ENCODE results near the gene EEF1E1.

Gene EEF1E1

DNA sequence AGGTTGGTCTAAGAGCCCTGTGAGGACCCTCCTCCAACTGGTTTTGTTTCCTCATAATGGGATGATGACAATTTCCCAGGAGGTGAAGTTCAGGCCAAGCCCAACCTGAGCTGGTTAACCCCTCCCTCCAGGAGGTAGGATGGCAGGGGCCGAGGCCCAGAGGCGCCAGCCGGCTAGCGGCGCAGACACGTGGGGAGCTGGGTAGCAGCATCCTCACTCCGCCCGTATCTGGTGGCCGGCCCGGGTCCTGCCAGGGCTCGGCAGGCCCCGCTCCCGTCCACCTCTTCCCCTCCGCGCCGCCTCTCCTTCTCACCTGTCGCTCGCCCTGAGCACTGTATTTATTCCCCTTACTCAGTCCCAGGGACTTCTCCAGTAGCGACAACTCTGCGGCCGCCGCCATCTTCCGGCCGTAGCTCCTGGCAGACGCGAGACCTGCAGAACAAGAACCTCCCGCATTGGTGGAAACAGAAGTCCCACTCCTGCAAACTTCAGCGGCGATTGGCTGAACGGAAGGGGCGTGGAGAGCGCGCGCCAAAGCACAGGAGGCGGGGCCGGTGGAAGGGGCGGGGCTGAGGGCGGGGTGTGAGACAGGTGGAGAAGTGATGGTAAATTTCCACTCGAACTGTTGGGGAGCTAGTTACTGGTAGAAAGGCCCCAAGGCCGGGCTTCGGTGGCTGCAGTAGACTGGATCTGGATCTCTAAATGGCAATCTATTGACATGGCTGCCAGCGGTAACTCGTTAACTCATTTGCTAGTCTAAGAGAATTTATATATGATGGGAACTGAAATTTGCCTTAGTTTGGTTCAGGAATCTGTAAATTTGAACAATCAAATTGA lies at the start of gene EEF1E1:
Gene EEF1E1 (minus strand): TSS at position 427 of the 837 bp plus-strand sequence. CDS start 27 bp downstream, at position 400.
- DNase-seq, result peak; percentile 76

DNA sequence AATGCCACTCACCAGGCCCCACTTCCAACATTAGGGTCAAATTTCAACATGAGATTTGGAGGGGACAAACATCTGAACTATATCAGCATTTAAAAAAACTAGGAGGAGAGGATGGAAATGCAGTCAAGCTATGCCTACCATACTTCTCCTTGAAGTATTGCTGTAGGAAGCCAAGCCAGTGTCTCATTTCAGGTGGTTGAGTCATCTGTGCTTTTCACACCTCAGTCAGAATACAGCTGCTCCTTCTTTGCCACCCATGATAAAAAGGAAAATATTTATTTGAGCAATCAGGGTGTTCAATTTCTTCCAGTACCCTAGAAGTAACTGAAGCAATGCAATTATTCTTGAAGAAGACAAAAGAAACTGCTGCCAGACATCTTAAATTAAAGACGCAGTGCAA lies 47.0 kb upstream of the EEF1E1 start:
- no peak for DNase-seq

DNA sequence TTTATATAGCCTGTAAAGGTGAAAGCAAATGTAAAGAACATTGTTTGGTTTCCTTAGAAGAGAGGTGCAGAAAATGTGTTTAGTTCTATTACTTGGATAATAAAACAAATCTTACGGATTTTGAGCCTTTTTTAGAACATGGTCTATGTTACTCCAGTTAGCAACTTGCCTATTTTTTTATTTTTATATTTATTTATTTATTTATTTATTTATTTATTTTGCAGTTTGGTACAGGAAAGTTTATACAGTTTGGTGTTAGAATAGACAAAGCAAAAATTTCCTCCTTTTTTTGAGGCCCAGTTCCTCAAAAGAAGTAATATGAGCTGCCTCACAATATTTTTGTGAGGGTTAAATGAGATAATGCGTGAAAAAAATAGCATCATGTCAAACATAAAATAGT lies 41.6 kb upstream of the EEF1E1 start:
- no peak for DNase-seq

DNA sequence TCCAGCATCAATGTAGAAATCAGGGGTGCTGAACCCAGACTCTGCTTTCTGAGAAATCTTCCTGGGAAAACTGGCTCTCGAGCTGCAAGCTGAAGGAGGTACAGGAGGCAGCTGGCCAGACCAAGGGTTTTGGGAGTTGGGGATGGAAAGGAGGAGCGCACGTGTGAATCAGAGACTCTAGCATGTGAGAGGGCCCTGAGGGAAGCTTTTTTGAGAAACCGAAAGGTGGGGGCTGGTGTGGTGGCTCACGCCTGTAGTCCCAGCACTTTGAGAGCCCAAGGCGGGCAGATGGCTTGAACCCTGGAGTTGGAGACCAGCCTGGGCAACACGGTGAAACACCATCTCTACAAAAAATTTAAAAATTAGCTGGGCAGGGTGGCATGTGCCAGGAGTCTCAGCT lies 37.1 kb upstream of the EEF1E1 start:
- no peak for DNase-seq

DNA sequence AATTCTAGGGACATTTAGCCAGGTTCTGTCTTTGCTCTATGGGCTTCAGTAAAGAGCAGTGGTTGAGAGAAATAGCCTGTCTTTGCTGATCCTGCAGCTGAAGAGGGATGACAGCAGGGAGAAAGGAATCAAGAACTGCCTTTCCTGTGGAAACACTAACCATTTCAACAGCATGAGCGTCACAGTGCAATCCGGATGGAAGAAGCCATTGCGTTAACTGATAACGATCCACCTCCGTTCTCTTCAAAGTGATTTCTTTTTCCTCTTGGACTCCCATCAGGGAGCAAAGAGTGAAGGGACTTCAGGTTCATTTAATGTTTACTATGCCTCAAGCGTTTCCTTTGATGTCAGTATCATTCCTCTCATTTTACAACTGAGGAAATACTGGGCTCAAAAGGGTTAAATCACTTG lies 35.2 kb upstream of the EEF1E1 start:
- no peak for DNase-seq

DNA sequence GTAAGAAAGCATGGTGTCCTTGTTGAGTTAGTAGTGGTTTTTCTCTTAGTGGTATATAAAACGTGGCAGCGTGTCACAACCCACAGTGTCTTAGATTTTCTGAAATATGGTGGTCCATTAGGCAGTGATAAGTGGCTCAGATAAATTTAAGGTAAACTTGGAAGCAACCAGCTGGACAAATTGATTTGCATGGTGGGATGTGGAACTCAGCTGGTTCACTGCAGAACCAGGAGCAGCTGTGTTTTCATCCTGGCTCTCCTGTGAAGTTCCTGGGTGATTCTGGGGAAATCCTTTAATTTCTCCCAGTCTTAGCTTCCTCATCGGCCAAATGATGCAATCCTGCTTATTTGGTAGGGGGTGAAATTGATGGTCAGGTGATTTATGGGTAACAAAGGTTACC lies 32.9 kb upstream of the EEF1E1 start:
- no peak for DNase-seq

DNA sequence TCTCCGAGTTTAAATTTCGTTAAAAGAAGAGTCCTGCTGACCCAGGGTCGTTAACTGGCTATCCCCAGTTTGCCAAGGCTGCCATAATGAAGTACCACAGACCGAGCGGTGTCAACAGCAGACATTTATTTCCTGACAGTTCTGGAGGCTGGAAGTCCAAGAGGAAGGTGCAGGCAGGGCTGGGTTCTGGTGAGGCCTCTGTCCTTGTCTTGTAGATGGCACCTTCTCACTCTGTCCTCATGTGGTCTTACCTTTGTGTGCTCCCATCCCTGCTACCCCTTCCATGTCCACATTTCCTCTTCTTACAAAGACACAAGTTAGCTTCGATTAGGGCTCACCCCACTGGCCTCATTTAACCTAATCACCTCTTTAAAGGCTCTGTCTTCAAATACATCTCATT lies 29.8 kb upstream of the EEF1E1 start:
- DNase-seq, result no peak

DNA sequence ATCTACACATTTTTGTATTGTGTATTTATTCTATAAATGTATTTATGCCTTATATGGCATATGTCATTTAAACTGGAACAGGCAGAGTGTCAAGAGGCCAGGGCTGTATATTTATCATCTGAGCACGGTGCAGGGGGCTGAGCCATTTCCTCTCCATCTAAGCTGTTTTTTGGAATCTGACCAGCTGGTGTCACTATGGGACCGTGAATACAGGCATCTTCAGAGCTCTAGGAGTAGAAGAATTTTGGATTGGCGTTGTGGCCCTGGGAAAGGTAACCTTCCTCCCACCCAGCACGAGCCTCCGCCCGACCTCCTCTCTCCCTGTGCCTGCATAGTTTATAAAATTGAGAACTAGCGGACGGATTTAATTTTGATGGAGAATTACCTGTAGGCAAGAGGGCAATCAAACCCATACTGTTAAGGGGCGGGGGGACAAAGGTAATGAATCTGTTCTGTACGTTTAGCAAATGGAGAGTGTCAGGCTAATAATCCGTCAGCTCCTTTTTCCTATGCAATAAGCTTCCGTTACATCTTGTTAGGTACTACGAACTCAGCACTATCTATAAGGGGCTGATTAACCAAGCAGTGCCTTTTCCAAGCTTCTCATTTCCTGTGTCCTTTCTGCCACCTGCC lies 29.0 kb upstream of the EEF1E1 start:
- DNase-seq, result no peak

DNA sequence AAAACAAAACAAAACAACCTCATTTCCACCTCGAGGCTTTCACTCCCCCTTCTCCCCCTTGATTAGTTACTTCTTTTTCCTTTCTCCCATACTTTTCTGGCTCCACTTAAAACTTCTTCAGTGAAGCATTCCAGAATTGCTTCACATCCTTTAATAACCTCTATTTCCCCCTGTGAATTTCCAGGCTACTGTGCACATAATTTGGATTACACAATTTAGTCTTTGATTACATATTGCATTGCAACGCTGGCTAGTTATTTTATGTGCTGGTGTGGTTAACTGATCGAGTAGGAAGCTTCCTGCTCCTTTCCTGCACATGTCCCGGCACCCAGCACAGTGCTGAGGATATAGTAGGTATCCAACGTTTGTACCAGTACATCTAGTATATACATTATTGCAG lies 28.1 kb upstream of the EEF1E1 start:
- DNase-seq, result no peak

DNA sequence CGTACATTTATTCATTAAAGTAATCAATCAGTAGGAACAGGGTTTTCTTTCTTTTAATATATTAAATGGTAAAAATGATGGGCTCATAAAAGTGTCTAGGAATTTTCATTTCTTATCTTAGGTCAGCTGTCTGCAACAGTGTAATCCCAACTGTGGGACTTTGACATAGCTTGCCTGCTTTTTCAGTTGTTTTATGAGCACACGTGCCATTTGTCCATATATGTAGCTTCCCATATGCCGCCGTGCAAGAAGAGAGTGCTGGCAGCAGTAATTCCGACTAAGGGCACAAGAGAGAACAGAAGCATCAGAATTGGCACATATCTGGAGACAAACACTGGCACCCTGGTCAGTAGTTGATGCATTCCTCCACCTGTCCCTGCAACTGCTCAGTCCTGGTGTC lies 20.9 kb upstream of the EEF1E1 start:
- no peak for DNase-seq

DNA sequence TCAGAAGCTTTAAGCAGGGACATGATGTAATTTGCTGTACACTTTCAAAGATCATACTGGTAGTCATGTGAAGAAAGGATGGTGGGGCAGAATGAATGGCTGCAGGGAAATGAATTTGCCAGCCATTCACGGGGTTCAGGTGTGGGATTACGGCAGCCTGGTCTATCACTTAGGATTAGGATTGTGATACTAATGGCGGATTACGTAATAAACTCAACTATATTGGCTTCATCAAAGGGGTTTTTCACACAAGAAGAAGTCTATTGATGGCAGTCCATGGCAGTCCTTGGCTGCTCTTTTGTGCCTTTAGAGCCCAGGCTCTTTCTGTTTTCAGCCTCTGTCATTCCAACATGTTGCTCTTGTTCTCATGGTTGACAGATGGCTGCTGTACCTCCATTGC lies 12.6 kb upstream of the EEF1E1 start:
- DNase-seq, result no peak

DNA sequence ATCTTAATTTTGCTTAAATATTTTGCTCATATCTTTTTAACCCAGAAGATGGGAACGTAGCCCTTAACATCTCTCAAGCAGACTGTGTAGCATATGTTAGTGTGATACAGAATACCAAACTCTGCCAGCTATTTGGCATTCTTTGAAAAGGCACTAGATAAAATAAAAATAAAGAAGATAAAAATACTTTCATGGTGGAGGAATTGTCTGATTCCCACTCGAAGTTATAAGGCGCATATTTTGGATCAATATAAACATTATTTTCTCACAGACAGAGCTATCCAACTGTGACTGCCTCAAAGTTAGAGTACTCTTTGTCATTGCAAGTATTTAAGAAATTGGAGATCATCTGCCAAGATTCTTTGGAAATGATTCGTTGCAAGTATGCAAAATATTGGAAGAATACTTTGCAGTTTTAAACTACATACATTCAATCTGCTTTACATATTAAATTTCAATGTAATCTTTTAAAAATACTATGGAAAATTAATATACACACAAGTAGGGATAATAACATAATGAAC lies 10.8 kb upstream of the EEF1E1 start:
- DNase-seq, result no peak

DNA sequence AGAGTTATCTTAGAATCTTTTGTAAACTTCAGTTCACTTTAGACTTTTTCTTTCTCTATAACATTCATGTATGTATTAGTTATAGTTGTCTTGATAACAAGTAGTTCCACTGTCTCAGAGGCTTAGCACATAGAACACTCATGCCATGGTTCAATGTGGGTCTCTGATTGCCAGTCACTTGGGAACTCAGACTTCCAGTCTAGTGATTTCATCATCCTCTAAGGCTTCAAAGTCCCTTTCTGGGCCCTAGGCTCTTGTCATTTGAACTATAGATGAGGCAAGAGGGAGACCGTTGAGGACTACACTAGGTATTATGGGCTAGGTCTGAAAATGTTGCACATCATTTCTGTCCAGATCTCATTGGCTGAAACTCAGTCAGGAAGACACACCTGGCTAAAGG lies 8.4 kb upstream of the EEF1E1 start:
- no peak for DNase-seq

DNA sequence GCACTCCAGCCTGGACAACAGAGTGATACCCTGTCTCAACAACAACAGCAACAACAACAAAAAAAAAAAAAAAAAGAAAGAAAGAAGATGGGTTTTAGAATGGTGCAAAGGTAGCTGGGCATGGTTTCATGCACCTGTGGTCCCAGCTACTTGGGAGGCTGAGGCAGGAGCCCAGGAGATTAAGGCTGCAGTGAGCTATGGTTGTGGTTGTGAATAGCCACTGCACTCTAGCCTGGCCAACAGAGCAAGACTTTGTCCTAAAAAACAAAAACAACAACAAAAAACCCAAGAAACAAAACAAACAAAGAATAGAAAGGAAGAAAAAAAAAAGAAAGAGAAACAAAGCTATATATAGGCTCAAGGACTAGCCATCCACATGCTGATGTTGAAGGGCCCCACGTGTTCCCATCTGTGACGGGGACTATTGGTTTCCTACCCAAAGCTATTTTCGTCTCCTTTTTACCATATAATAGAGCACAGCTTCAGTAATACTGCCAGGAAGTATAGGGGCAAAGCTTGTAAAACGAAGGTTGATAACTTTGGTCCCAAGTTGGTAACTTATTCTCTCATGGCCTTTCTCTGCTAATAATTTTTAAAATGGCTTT lies 7.9 kb upstream of the EEF1E1 start:
- DNase-seq, result no peak

DNA sequence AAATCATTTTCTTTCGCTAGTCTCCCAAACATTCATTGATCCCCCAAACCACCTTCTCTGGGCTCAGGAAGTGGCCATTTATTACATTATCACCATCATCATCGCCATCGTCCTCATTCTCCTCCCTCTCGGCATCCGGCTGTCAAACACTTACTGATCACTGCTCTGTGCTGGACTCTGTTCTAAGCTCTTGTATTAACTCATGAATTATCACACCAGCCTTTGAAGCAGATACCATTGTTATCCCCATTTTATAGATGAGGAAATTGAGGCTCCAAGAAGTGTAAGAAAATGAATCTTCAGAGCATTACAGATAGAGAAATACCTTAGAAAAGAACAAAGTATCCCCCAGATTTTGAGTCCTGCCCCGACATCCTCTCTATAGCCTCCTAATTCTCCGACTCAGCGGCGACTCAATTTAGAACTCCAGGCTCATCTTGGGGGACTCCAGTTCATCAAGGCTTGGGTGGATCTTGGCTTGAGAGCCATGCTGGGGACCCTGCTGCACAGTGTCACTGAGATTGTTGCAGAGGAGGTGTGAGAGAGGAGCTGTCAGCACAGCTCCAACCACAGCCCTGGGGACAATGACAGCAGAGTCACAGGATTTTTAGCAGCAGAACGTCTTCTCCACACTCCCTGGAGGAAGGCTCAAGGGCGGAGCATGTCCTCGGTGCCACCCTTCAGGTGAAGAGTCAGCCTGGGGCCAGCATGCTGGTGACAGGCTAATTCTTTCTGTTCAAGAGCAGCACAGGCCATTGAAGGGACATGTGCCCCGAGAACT lies 6.6 kb upstream of the EEF1E1 start:
- no peak for DNase-seq

DNA sequence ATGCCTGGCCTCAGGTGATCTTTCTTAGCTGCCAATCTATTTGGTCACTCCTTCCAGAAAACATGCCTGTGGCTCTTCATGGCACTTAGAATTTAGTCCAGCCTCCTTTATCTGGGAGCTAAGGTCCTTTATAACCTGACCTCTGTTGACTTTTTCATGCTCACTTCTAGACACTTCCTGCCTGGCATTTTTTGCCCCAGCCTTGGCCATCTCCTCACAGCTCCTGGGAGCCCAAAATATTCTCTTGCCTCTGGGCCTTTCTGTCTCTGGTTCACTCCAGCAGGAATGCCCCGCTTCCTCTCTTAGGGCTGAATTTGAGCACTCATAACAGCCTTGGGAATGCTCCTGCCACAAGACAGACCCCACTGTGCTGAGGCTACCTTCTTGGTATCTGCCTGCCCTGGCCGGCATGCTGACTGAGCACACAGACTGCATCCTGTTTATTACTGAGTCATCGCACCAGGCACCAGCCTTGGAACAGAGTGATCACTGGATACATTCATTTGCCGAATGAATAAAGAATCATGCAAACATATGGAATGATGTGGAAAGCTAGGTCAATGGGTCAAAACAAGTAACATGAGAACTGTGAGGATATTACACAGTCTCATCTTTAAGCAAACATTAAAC lies 5.8 kb upstream of the EEF1E1 start:
- no peak for DNase-seq

DNA sequence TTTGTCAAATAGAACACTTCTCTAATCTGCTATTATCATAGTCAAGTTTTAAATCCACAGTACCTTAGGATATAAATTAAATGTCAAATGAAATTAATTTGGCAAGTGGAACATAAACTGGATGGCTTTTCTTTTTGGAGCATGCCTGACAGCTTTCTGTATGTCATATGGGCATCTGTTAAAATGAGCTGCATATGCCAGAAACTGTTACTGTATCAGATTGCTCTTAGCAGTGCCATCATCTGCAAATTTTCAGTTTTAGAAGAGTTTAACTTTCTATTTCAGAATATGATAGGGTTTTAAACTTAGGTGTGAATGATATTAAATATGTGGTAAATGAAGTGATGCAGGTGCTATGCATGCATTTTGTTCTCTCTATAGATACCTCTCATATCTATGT lies 3.4 kb upstream of the EEF1E1 start:
- no peak for DNase-seq

DNA sequence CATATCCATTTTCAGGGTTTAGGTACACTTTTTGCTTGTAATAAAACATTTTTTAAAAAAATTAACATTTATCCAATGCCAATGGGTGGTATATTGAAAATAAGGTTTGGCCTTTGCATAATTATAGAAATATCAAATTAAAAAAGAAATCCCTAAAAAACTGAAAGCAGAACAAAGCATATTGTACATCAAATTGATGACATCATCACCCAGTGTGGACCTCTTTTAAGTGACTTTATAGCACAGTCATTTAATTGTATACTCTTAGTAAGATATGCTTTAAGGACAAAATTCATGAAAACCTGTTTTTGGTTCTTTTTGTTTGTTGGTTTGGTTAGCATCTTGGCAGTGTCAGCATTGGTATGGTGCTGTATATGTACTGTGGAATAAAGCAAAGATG lies 1.4 kb upstream of the EEF1E1 start:
- DNase-seq, result no peak

DNA sequence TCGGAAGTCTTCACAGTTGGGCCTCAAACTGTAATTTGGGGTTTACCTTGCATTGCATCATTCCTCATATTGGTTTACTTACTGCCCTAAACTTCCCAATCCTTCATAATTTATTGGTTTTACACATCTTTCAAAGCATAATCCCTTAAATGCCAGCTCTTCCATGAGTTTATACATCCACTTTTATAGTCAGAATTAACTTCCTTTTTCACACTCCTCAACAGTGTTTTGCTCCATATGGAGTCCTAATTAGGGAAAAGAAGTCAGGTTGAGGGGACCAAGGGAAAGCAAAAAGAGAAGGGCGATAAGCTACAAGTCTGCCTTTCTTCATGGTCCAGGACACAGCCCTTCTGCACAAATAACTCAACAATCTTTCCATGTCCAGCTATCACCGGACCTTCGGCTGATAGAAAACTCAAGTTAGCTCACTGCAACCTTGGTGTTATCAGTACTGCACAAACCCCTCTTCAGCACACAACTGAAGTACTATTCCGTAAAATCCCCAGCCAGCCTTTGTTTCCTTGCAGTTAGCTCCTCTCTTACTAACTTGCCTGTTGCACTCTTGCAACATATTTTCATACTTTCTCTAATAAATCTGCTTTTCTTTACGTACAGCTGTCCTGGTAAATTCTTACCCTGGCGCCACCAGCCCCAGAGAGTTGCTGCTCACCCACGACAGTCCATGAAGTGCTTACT lies 2.0 kb downstream of the EEF1E1 start:
- no peak for DNase-seq

DNA sequence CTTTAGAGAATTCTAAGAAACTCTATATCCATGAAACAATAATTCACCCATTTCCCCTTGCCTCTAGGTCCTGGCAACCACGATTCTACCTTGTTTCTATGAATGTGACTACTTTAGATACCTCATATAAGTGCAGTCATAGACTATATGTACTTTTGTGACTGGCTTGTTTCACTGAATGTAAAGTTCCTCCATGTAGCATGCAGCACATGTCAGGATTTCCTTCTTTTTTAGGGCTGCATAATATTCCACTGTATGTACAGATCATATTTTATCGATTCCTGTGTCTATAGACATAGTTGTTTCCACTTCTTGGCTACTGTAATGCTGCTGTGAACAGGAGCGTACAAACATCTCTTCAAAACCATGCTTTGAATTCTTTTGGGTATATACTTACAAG lies 11.7 kb downstream of the EEF1E1 start:
- no peak for DNase-seq

DNA sequence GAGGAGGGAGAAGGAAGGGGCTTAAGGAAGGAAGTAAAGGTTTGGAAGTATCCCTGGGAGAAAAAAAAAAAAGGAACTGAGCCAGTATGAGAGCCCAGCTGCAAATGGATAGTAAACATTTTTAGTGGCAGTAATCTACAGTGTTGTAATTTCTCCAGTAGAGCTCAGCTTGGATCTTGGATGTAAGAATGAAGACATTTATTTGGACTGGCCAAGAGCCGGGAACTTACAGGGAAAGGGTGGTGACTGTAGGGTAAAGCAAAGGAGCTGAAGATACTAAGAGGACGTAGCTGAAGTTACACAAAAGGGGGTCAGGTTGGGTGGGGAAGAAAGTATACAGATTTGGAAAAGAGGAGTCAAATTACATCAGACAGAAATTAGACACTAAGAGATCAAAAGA lies 13.5 kb downstream of the EEF1E1 start:
- no peak for DNase-seq
